NCI-H2171 (cell line): ENCODE results near the gene RABGAP1L.
"Not testable (repeated sequence)": the region's sequence is repeated elsewhere in the genome, so short reads cannot be mapped to it uniquely, and the experiment has no call there.

Experiments
- DNase-seq: peaks from one replicate; lab custom pipeline; 2025; lab: John Stamatoyannopoulos, UW

The RABGAP1L gene

DNA sequence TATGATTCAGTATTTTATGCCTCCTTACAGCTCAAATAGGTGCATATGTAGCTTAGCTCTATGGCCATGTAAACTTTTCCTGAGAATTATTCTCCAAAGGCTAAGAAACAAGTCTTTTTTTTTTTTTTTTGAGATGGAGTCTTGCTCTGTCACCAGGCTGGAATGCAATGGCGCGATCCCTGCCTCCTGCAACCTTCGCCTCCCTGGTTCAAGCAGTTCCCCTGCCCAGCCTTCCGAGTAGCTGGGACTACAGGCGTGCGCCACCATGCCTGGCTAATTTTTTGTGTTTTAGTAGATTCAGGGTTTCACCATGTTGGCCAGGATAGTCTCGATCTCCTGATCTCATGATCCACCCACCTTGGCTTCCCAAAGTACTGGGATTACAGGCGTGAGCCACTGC is 657.3 kb downstream of the RABGAP1L start:
- not testable (repeated sequence) for DNase-seq

- no peak for DNase-seq
These were observed 658.8 kb downstream of the RABGAP1L start for GRCh38 chr1:174818014-174818616.

- DNase-seq = peak; percentile 65
These were observed 659.6 kb downstream of the RABGAP1L start for GRCh38 chr1:174818951-174819350.

DNA sequence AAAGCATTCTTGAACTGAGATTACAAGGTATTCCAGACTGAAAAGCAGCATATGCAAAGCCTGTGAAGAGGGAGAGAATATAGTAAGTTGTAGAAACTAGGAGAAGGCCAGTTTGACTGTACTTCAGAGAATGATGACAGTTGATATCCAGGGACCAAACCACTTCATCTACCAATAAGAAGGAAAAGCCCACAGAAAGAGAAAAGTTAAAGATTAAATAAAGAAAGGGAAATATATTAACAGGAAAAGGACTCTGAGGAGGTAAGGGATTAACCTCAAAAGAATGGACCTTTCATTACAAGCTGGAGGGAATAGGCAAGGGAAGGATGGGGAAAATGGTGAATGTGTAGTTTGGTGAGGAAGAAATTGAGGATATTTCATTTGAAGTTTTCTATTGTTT is 660.3 kb downstream of the RABGAP1L start:
- DNase-seq = no peak

- no peak for DNase-seq
These were observed 665.8 kb downstream of the RABGAP1L start for GRCh38 chr1:174825127-174825526.

DNA sequence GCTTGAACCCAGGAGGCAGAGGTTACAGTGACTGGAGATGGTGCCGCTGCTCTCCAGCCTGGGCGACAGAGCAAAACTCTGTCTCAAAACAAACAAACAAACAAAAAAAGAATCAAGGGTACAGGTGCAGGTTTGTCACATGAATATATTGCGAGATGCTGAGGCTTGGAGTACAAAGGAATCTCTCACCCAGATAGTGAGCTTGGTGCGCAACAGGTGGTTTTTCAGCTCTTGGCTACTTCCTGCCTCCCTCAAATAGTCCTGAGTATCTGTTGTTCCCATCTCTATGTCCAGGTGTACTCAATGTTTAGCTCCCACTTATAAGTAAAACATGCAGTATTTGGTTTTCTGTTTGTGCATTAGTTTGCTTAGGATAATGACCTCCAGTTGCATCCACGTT is 666.5 kb downstream of the RABGAP1L start:
- DNase-seq = no peak

GRCh38 chr1:174828264-174828663 is 668.9 kb downstream of the RABGAP1L start:
- DNase-seq = no peak

DNA sequence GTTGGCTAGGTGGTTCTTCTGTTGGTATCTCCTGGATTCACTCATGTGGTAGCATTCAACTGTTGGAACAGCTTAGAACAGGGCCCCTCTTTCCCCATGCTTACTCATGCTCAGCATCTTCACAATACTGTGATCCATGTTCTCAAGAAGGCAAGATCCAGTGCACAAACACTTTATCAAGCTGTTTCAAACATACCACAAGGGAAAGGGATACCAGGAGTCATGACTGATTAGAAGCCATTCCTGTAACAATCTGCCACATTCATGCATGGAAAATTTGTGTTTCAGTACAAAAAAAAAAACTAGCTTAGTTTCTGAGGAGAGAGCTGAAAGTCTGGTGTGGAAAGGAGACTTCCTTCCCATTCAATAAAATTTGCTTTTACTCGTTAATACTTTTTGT is 670.7 kb downstream of the RABGAP1L start:
- no peak for DNase-seq

- DNase-seq = no peak
These were observed 677.2 kb downstream of the RABGAP1L start for GRCh38 chr1:174836543-174836942.

- DNase-seq = peak; percentile 66
These were observed 678.1 kb downstream of the RABGAP1L start for GRCh38 chr1:174837386-174837785.

DNA sequence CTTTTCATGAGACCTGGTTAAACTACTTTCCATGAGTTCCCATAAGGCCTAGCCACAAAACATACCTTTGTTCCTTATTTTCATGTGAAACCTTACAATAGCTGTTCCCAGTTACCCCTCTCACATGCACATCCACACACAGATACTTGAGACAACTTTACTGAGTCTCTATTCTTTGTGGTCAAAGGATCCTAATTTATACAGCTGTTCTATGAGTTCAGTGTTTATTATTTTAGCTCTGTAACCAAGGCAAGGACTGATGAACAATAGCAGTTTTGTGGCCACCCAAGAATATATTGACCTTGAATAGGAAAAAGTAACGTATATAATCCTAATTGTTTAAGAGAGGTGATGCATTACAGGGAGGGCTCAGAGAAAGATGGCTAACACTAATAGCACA is 679.9 kb downstream of the RABGAP1L start:
- DNase-seq = no peak

- no peak for DNase-seq
These were observed 682.4 kb downstream of the RABGAP1L start for GRCh38 chr1:174841747-174842146.

DNA sequence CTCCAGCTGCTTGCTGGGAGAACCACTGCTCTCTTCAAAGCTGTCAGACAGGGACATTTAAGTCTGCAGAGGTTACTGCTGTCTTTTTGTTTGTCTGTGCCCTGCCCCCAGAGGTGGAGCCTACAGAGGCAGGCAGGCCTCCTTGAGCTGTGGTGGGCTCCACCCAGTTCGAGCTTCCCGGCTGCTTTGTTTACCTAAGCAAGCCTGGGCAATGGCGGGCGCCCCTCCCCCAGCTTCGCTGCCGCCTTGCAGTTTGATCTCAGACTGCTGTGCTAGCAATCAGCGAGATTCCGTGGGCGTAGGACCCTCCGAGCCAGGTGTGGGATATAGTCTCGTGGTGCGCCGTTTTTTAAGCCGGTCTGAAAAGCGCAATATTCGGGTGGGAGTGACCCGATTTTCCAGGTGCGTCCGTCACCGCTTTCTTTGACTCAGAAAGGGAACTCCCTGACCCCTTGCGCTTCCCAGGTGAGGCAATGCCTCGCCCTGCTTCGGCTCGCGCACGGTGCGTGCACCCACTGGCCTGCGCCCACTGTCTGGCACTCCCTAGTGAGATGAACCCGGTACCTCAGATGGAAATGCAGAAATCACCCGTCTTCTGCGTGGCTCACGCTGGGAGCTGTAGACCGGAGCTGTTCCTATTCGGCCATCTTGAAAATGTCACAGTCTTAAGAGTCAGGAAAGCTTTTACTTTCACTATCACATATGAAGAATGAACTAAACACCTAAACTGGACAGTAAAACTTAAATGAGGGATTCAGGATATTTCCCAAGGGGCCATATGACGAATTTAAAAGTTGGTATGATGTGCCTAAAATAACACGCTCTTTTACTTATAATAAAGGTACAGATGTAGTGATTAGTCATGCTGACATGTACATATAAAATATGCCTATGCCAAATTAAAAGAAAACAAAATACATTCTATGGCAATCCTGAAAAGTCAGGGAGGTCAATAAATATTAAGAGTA is 689.6 kb downstream of the RABGAP1L start:
- DNase-seq = not testable (repeated sequence)

- no peak for DNase-seq
These were observed 691.4 kb downstream of the RABGAP1L start for GRCh38 chr1:174850726-174851125.

DNA sequence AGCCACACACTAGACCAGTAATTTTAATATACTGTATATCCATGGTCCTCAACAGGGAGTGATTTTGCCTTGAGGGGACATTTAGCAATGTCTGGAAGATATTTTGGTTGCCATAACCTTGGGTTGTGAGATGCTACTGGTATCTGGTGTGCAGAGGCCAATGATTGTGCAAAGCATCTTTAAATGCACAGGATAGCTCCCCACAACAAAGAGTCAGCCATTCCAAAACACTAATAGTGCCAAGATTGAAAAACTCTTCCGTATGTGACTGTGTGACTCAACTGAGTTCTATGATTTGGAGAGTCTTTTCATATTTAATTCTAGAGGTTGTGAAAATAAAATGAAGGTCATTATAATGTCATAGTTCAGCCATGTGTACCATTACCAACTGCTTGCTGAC is 699.0 kb downstream of the RABGAP1L start:
- DNase-seq = no peak

- DNase-seq = no peak
These were observed 711.0 kb downstream of the RABGAP1L start for GRCh38 chr1:174870319-174870718.

DNA sequence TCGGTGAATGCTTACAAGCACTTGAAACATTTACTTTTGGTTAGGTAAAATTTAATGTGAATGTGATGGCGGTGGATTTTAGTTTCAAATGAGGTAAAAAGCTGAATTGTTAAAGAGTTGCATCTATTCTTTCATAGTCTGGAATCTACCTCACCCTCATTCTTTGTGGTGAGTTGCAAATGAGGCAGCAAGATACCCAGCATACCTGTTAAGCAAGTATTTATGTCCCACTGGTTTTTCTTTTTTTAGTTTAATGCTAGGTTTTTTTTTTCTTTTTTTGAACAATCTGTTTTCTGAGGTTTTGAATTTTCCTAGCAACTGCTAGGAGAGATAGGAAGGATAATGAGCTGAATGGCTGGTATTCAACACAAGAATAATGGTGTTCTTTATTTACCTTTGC is 712.6 kb downstream of the RABGAP1L start:
- DNase-seq = no peak

DNA sequence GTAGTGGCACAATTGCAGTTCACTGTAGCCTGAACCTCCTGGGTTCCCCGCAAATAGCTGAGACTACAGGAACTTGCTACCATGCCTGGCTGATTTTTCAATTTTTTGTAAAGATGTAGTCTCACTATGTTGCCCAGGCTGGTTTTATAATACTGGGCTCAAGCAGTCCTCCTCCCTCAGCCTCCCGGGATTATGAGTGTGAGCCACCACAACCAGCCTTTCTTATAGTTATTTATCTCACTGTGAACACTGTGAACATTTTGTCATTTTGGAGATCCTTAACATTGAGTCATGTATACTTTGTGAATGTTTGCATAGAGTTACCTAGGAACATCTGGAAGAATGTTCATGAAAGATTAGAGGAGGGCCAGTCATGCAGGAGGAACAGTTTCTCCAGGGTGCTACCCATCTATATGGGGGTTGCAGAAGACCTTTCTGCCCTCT is 713.3 kb downstream of the RABGAP1L start:
- DNase-seq = no peak

GRCh38 chr1:174874331-174875053 is 715.2 kb downstream of the RABGAP1L start:
- DNase-seq = no peak

DNA sequence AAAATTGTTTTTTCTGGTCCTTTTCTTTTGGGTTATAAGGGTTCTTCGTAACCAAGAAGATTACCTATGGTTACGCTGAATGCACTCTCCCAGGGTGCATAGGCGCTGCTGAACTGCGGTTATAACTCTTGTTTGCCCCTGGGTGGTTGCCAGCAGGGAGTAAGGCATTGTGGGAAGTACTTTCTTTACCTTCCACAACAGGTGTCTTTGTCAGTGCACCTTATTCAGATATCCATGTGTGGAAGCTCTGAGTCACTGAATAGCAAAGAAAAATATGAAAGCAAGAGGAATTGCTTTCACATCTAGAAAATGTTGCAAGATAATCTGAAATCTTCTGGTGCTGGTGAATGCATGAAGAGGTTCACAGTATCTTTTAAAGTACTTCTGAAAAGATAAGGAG is 716.0 kb downstream of the RABGAP1L start:
- DNase-seq = no peak

DNA sequence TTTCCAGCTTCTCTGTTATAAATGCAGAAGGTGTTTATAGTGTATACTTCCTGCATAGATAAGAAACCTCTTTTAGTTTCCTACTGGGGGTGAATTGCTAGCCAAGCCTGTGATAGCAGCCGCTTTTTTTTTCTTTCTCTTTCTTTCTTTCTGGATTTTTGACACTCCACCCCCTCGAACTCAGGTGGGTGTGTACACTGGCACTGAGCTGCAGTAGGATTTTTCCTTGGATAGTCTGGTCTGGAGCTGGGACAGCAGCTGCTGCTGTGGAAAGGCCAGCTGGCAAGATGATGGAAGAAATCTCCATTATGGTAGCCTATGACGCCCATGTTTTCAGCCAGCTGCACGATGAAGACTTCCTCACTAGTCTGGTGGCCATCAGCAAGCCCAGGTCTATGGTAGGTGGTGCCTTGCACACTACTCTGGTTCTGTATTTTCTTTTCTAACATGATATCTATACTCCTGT is 717.9 kb downstream of the RABGAP1L start:
- no peak for DNase-seq

DNA sequence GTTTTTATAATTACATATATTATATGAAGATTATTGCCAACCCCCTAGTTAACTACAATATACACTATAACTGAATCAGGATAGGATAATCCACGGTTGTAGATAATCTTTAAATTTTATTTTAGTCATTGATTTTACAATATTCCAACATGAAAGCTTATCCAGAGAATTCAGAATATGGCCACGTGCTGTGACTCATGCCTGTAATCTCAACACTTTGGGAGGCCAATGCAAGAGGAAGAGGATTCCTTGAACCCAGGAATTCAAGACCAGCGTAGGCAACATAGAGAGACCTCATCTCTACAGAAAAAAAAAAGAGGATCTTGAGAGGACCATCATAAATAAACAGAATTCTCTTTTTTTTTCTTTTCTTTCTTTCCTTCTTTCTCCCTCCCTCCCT is 720.9 kb downstream of the RABGAP1L start:
- DNase-seq = no peak

GRCh38 chr1:174883409-174883808 is 724.1 kb downstream of the RABGAP1L start:
- no peak for DNase-seq
